Measurements from ENCODE around the gene HOXC10. TPM values are rescaled to one million over a fixed set of nuclear protein-coding genes. Genes with fewer than 3 reads are reported as not detected.

Gene HOXC10
- total RNA-seq, 2 donors from 2014 or later, result not detected

GRCh38 chr12:54030889-54031471 is 46.0 kb downstream of the HOXC10 start:
- peaks cover 64 to 65% of the 10 kb centered on the region in 2 donors for H3K27me3 ChIP-seq
- H3K4me3 ChIP-seq, result peak overlapping the region in 1 of 2 donors; percentile 14
- no peak overlapping the region for H3K27ac ChIP-seq
- H3K36me3 ChIP-seq, result no peaks in the 10 kb centered on the region
- H3K9me3 ChIP-seq, result peaks cover 0 to 6% of the 10 kb centered on the region in 2 donors
- peaks cover 0 to 34% of the 10 kb centered on the region in 2 donors for H3K4me1 ChIP-seq
- TF ChIP-seq CTCF (IDR thresholded peaks at IDR 0.05), result no peak
- DNase-seq (ENCODE audit: low spot score), result no peak

- H3K36me3 ChIP-seq, result no peaks in the 10 kb centered on the region
- H3K27ac ChIP-seq, result no peak overlapping the region
- DNase-seq (ENCODE audit: low spot score), result no peak
- H3K4me1 ChIP-seq, result peaks cover 0 to 34% of the 10 kb centered on the region in 2 donors
- peaks cover 0 to 6% of the 10 kb centered on the region in 2 donors for H3K9me3 ChIP-seq
- no peak for TF ChIP-seq CTCF (IDR thresholded peaks at IDR 0.05)
- H3K27me3 ChIP-seq, result peaks cover 59 to 60% of the 10 kb centered on the region in 2 donors
- H3K4me3 ChIP-seq, result peak overlapping the region in 1 of 2 donors; percentile 14
Measured at GRCh38 chr12:54031480-54031879, 46.5 kb downstream of the HOXC10 start.

GRCh38 chr12:54032086-54032619 is 47.2 kb downstream of the HOXC10 start:
- Histone ChIP-seq H3K9me3 (peaks cover 0 to 6% of the 10 kb centered on the region in 2 donors), H3K27ac (no peak overlapping the region), H3K36me3 (no peaks in the 10 kb centered on the region), H3K4me3 (no peak overlapping the region), H3K4me1 (peaks cover 0 to 34% of the 10 kb centered on the region in 2 donors), H3K27me3 (peaks cover 53 to 64% of the 10 kb centered on the region in 2 donors)
- no peak for TF ChIP-seq CTCF (IDR thresholded peaks at IDR 0.05)
- DNase-seq (ENCODE audit: low spot score), result no peak

GRCh38 chr12:54032627-54033100 is 47.7 kb downstream of the HOXC10 start, which contains the start of gene HOXC5:
HOXC5 (plus strand) TSS chr12:54033050; CDS start chr12:54033123, 73 bp downstream.
- Histone ChIP-seq H3K27ac (no peak within 1 kb of the TSS), H3K4me1 (peaks cover 0 to 34% of the 10 kb centered on the region in 2 donors), H3K4me3 (peak within 1 kb of the TSS; percentile 16 to 40), H3K36me3 (no peaks in the 10 kb centered on the region), H3K9me3 (peaks cover 0 to 6% of the 10 kb centered on the region in 2 donors), H3K27me3 (peaks cover 47 to 65% of the 10 kb centered on the region in 2 donors)
- peak; percentile 69 for DNase-seq (ENCODE audit: low spot score)
- TF ChIP-seq CTCF (IDR thresholded peaks at IDR 0.05), result peak; percentile 70 to 88

GRCh38 chr12:54033106-54033979 is 48.4 kb downstream of the HOXC10 start:
- peaks cover 0 to 34% of the 10 kb centered on the region in 2 donors for H3K4me1 ChIP-seq
- no peaks in the 10 kb centered on the region for H3K36me3 ChIP-seq
- no peak for TF ChIP-seq CTCF (IDR thresholded peaks at IDR 0.05)
- no peak overlapping the region for H3K27ac ChIP-seq
- H3K27me3 ChIP-seq, result peaks cover 45 to 60% of the 10 kb centered on the region in 2 donors
- peak overlapping the region; percentile 16 to 40 for H3K4me3 ChIP-seq
- DNase-seq (ENCODE audit: low spot score), result no peak
- peaks cover 0 to 6% of the 10 kb centered on the region in 2 donors for H3K9me3 ChIP-seq

Measured in right atrium auricular region (tissue), 2 donors.